HG02943 (cell line): Measurements from ENCODE around the gene MAML2.
A peak's percentile ranks its signal among the peaks of the same experiment; 100 is the strongest.

Source experiments
- ATAC-seq: cut with Tn5 transposase; IDR thresholded peaks from one replicate; pipeline ENCODE4 v1.9.1; 2021; ENCODE audit warnings: mild to moderate bottlenecking, low read depth, moderate library complexity; ENCODE audit not compliant: unreplicated experiment

The MAML2 gene

DNA sequence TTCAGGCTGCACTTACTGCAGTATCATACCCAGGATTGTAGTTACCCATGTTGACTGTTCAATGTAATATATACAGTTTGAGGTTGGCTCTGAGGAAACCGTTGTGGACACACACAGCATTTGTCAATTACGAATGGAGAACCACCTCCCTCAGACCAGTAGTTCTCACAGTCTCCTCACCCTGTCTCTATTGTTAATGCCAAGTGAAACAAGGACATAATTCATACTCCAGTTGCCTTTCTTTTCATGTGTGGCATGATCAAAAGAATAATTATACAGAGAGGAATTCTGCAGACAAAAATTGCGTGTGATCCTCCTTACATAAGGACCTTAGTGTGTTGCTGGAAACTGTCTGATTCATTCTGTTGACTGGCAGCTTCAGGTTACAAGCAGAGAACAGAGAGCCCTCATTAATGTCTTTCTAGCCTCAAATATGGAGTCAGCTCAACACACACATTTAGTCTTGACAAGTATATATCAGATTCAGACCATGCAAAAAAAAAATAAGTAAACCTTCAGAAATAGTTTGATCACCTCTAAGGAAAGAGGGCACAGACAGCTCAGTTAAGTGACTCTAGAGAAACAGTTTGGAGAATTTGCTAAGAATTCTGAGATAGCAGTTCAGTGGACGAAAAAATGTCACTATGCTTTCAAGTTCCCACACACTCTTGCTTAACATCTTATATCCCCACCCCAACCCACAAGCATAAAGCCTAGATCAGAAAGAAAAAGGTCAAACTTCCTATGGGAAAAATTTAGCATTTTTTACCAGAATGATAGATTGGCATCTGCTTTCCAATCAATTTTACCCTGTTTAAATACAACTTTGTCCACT is 96.1 kb downstream of the MAML2 start:
- ATAC-seq, result no peak

DNA sequence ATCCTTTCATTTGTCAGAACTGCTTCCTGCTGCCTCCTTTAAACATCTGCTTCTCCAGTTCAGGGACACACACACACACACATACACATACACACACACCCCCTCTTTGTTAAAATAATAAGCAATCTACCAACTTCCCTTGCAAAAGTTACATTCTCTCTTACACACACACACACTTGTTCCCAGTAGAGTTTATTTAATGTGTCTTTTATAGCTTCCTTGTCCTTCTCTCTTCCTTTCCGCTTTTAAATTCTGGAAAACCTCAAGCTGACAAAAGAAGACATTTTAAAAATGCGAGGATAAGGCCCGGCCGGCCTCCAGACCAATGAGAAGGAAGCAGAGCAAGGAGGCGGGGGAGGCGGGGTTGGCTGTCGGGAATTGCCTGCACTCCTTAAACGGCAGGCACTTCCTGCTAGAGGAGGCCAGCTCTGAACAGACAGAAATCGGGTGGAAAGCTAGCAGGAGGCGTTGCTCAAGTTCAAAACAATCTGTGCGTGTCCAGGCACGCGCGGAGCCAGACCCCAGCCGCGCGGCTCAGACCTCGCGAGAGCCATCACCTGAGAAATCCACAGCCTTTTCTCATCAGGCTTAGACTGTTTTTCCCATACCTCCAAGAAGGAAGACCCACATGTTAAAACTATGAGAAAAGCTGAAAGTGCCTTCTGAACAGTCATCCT is 99.9 kb downstream of the MAML2 start:
- peak; percentile 83 for ATAC-seq

DNA sequence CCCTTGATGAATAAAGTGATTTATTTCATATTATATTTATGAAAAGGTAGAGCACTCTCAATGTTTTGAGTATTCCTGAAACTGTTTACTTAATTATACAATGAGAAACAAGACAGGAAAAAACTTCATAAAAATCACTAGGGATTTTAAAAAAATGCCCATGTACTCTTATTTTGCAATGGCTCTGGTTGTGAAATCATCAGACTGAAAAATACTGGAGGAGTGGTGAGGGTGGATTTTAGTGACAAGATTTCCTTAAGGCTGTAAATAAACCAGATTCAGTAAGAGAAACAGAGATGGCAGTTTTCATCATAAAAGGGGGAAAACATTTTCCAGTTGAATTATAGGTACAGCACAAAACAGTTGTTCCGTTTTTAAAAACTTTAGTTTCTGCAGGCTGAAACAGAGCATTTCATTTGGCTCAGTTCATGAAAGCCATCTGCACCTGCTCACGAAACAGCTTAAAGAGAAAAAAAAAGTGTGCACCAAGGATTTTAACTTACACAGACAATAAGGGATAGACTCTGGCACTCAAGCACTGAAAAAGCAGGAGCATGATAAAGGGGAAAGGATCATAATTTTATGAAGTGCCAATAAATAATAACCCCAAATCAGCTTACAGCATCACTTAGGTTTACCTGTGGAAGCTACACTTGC is 100.7 kb downstream of the MAML2 start:
- no peak for ATAC-seq

DNA sequence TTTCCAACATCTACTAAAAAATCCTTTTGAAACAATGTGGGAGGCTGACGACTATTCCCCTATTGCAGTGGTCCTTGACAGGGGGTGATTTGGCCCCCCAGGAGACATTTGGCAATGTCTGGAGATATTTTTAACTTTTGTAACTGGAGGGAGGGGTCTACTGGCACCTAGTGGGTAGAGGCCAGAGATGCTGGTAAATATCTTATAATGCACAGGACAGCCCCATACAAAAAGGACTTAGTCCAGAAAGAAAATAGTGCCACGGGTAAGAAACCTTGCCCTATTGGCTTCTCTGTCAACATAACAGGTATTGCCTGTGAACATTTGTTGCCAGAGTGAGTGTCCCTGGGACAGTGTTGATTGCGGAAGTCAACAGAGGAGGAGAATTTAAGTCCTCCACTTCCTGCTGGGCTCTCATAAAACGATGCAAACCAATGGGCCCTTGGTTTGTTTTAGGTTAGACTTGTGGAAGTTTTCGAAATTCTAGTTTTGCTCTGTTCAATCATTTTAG is 101.6 kb downstream of the MAML2 start:
- ATAC-seq, result no peak

DNA sequence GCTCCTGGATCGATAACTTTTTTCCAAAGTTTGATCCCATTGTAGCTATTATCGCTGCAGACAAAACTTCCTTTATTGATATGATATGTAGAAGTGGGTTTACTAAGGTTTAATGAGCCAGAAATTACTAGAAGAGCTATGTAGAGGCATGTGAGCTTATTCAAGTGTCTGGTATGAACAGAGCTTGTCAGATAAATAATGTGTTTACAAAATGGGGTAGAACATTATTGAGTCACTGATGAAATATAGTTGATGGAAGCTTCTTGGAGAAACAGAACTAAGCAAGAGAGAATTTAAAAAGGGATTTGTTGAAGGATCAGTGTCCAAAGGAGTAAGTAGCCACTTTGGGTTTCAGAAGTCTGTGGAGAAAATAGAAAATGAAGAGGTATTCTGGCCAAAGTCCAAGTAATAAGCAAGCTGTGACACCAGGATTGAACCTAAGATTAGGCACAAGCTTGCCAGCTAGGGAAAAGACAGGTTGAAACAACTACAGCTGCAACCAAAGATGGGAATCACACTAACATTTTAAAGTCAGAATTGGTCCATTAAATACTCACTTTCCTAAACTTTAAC is 104.3 kb downstream of the MAML2 start:
- no peak for ATAC-seq

DNA sequence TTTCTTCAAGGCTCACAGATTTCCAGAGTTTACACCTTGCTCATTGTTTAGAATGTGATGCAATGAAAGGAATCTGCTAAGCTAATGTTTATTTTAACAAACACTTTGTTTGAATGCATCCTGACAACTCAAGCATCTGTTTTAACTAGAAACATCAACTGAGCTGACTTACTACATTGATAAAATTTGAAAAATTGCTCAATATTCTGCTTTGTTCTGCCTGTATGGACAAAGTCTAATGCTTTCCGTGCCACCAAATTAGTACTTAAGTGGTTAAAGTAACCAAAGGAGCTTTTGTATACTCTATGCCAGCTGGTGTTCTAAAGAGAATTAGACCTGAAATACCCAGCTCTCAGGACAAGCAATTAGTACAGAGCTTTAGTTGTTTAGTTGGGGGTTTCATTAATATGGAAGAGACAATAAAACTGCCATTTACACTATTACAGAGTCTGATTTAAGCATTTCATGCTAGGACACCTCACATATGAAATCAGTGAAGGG is 105.2 kb downstream of the MAML2 start:
- no peak for ATAC-seq

DNA sequence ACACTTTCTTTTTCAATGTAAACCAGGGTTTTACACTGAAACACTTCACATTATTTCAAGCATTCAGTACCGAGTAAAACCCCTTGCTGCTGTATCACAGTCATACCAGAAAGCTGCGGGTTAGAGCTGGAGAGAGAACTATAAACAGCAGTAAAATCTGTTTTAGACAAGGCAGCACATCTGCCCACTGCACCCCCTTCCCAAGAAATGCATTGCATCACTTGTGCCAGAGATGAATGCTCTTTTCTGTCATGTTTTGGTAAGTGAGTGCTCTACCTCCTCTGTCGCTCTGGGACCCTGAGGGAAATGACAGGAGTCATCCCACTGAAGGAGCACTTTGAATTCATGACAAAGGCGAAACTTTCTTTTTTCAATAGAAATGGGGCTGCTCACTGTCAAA is 107.2 kb downstream of the MAML2 start:
- no peak for ATAC-seq

DNA sequence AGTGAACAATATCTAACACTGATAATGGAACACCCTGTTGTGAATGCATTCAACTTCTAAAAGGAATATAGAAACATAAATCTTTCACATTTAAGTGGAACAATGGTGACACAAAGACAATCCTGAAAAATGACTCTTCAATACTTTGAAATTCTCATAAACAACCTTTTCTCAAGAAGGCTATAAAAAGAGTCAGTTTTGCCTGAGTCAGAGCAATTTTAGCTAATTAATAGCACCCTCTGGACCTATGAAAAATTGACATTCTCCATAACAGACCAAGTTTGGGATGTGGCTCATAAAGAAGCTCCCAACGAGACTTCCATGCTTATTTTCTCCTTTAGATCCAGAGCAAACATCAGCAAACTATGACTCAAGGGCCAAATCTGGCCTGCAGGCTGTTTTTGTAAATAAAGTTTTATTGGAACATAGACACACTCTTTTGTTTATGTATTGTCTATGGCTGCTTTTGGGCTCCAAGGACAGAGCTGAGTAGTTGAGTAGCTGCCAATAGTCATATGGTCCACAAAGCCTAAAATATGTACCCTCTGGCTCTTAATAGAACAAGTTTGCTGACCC is 108.0 kb downstream of the MAML2 start:
- no peak for ATAC-seq

DNA sequence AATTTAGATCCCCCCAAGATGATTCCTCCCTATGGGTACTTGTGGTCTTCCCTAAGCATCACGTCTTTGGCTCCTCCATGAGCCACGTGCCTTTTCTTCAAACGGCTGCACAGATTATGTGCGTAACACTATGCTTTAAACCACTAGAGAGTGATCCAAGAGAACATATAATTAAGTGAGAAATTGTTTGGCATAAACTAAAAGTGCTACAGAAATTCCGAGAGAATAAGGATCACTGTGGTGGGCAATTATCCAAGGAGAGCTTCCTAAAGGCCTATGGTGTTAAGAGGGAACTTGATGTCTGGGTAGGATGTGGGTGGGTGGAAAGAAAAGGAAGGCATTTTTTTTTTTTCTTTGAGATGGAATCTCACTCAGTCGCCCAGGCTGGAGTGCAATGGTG is 110.9 kb downstream of the MAML2 start:
- no peak for ATAC-seq

DNA sequence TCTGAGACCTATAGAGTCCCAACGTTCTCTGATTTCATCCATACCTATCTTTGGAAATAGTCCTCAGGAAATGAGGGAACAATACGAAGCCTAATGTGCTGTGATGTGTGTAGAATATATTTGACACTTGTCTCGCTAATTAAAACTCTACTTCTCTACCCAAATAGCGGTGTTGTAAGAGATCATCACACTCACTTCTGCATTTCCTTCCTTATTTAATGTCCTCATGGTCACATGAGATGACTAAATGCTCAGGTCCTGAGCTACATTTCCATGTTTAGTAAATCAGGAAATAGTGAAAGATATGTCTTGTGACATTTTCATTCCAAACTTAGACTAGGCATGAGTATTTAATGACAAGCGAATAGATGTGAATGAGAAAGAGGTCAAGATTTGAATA is 112.3 kb downstream of the MAML2 start:
- no peak for ATAC-seq

DNA sequence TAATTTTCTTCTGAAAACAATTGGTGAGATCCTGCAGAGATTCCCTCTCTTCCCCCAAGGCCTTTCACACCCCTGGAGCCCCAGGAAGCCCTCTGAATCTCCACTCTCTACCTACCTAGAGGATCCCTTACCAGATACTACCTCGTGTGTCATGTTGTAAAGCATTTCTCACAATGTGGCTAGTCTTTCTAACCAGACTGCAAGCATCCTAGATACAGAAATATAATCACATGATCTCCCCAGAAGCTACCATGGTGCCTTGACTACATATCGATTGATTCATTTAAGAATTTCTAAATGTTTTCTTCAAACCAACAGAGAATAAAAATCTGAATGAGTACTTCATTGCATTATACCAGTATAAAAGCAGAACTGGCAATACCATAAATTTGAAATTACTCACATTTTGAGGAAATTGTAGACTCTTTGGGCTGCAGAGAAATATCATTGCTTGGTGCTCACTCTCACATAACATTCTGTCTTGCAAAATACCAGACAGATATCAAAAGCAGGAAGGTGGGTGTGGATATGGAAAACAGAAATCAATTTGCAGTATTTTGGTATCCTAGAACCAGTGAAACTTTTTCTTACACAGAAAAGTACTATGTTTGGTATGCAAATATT is 113.5 kb downstream of the MAML2 start:
- no peak for ATAC-seq

DNA sequence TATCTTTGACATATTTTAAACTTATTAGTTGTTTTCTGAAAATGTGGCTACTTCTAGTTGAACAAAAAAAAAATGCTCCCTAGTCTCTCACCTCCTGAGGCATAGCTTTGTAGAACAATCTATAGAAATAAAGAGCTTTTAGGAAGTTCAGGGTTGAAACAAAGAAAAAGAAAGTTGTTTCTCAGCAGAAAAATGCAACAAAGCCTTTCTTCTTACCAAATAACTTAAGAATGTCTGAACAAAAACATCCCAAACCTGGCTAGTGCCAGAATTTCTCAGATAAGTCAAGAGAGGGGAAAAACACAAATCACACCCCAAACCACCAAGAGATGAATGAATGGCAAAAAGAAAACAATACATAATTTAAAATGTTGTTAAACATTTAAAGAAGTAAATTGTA is 114.1 kb downstream of the MAML2 start:
- no peak for ATAC-seq

DNA sequence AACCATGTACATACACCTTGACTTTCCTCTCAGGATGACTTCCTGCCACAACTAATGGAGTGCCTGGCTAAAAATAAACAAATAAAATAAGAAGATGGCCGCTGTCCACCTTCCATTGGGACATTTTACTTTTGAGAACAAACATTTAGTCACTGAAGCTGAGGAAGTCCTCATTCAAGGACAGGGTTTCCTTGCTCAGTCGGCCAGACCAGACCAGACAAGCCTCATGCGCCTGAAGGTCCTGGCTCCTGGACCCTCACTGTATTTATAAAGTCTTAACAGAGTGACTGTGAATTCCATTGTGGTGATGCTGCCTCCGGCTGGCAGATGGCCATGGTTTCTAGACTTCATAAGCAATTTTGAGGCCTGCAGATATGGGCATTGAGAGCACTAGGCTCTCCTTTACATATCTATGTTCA is 114.5 kb downstream of the MAML2 start:
- ATAC-seq, result no peak

DNA sequence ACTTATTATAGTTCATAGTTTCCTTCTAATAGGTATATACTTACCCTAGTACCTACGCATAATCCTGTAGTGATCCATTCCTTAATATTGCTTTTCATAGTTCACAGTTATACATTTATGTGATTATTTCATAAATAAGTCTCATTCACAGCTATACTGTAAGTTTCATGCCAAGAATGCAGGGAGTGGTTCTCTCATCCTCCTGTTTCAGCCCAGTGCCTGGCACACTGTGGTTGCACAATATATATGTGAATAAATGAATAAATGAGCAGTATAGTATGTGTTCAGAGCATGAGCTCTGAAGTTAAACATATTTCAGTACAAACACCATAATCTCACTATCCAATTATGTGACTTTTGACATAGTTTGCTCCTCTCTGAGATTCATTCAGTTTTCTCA is 115.8 kb downstream of the MAML2 start:
- ATAC-seq, result no peak

DNA sequence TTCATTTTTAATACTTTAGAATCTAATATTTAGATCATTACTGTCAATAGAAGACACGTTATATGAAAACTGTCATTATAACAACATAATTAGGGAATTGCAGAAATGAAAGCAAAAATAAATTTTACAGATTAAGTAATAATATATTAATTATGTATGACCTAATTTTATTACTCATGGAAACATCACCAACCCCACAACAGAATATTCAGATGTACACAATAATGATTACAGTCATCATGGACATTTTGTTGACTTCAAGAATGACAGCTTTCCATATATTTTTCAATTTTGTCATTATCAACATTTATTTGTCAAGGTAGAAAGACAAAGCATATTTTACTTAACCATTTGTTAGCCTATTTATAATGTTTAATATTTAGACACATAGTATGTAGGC is 119.9 kb downstream of the MAML2 start:
- ATAC-seq, result no peak

DNA sequence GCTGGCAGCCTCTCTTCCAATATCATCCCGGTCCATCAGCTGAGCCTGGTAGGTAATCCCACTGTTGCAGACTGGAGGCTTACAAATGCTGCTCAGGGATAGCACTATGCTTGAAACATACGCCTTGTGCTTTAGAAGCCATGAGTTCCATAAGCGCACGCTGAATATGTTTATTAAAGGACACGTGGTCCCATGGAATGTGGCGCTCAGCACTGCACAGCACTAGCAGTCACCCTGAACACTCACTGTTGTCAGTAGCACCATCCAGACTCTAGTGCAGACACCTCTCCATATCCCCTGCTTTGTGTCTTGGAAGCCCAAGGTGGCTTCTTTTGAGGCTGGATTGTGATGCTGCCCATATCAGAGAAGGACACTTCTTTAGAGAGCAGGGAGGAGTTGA is 120.9 kb downstream of the MAML2 start:
- ATAC-seq, result no peak

DNA sequence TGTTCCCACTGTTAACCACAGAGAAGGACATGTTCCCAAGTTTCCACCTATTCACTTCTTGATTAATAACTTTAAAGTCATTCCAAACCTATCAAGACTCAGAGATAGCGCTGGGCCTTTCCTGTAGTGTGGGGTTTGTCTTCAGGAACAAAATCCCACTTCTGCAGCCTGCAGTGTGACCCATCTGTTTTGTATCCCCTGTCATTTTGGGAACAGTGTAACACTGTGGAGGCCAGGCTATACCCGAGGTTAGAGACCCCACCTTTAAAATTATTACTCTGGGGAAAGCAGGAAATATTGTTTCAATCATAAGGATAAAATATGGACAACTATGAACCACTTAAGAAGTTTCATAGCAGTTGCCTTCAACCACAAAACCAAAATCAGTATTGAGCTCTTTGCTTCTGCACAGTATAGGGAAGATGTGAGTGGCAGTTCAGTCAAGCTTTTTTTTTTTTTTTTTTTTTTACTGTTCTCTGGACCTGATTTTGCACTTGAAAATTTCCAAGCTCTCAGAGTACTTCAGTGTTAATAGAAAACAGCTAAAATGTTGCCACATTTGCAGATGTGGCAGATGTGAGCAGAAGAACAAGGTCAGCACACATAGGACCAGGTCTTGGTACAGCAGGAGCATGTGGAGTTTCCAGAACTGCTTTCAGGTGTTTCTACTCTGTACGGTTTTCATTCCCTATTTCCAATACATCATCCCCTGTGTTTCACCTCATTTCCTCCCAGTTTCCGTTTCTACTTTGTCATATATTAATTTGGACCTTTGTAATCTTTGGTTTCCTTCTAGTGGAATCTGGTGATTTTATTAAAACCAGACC is 121.5 kb downstream of the MAML2 start:
- no peak for ATAC-seq

DNA sequence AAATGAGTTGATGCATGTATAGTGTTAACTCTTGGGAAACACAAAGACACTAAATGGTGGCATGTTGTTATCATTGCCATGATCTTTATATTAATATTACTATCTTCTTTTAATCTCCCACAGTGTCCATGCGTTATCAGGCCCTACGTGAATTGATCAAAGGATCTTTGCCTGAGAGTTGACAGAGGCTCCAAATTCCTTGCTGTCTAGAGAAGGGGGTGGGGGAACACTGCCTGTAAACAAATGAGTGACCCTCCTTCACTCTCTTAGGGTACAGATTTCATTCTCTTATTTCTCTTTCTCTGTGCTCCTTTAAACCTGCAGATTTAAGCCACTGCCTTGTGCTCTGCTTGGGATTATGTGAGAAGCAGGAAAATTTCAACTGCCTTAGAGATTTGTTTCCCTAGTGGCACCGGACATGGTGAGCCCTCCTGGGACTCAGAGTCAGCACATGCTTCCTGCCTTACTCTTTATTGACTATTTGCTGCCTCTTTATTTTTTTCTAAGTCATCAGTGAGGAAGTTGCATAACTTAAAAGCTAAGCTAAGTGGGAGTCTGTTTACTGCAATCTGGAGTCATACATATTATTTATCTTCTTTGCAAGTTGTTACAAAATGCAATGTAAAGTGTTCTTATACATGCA is 122.9 kb downstream of the MAML2 start:
- ATAC-seq, result no peak

DNA sequence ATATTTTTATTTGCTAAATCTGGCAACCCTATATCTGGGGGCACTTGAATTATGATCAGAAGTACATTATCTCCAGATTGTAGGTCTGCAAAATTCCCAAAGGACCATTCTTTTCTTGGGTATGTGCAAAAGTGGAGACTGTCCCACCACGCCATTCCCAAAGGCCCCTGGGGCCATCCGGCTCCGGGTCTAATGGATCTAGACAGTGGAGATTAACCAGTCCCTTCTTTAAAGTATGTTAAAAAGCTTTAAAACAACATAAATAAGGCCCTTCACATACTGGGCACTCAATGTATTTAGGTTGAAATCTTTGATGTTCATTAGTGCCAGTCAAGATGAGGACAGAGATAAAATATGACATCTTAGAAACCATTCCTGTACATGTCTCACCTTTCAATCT is 124.1 kb downstream of the MAML2 start:
- no peak for ATAC-seq
